ENCODE data around the gene CHPF2. TPM values are rescaled to one million over a fixed set of nuclear protein-coding genes. Genes with fewer than 3 reads are reported as not detected.

CHPF2 gene
- total RNA-seq, 1 donor from 2014 or later: 25.0 TPM

DNA sequence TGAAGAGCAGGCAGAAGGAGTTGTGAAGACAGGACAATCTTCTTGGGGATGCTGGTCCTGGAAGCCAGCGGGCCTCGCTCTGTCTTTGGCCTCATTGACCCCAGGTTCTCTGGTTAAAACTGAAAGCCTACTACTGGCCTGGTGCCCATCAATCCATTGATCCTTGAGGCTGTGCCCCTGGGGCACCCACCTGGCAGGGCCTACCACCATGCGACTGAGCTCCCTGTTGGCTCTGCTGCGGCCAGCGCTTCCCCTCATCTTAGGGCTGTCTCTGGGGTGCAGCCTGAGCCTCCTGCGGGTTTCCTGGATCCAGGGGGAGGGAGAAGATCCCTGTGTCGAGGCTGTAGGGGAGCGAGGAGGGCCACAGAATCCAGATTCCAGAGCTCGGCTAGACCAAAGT is 1.5 kb downstream of the CHPF2 start:
- DNase-seq (ENCODE audit: low read depth) (no peak), FAIRE-seq (no peak)
- H3K27me3 ChIP-seq (ENCODE audit: control insufficient read depth, insufficient read depth, low read length): no peaks in the 10 kb centered on the region
- H3K4me3 ChIP-seq (ENCODE audit: low read depth, low read length): no peak overlapping the region
- TF ChIP-seq, protein P1, sequence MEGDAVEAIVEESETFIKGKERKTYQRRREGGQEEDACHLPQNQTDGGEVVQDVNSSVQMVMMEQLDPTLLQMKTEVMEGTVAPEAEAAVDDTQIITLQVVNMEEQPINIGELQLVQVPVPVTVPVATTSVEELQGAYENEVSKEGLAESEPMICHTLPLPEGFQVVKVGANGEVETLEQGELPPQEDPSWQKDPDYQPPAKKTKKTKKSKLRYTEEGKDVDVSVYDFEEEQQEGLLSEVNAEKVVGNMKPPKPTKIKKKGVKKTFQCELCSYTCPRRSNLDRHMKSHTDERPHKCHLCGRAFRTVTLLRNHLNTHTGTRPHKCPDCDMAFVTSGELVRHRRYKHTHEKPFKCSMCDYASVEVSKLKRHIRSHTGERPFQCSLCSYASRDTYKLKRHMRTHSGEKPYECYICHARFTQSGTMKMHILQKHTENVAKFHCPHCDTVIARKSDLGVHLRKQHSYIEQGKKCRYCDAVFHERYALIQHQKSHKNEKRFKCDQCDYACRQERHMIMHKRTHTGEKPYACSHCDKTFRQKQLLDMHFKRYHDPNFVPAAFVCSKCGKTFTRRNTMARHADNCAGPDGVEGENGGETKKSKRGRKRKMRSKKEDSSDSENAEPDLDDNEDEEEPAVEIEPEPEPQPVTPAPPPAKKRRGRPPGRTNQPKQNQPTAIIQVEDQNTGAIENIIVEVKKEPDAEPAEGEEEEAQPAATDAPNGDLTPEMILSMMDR (IDR thresholded peaks at IDR 0.05; ENCODE audit: insufficient read depth, low read length, severe bottlenecking): no peak
- peaks cover 16% of the 10 kb centered on the region for H3K36me3 ChIP-seq (ENCODE audit: control insufficient read depth, insufficient read depth, low read length)

DNA sequence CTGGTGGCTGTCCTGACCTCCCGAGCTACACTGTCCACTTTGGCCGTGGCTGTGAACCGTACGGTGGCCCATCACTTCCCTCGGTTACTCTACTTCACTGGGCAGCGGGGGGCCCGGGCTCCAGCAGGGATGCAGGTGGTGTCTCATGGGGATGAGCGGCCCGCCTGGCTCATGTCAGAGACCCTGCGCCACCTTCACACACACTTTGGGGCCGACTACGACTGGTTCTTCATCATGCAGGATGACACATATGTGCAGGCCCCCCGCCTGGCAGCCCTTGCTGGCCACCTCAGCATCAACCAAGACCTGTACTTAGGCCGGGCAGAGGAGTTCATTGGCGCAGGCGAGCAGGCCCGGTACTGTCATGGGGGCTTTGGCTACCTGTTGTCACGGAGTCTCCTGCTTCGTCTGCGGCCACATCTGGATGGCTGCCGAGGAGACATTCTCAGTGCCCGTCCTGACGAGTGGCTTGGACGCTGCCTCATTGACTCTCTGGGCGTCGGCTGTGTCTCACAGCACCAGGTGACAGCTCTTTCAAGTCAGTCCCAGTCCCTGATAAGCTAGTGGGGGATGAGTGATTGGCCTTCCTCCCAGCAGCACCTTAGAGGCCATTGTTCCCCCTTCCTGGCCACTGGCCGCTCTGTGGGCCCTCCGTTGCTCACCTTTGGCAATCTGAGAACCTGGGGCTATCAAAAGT is 3.0 kb downstream of the CHPF2 start:
- H3K36me3 ChIP-seq (ENCODE audit: control insufficient read depth, insufficient read depth, low read length): peaks cover 19% of the 10 kb centered on the region
- no peaks in the 10 kb centered on the region for H3K27me3 ChIP-seq (ENCODE audit: control insufficient read depth, insufficient read depth, low read length)
- H3K4me3 ChIP-seq (ENCODE audit: low read depth, low read length): no peak overlapping the region
- FAIRE-seq: no peak
- DNase-seq (ENCODE audit: low read depth): no peak
- TF ChIP-seq, protein P1 (IDR thresholded peaks at IDR 0.05; ENCODE audit: insufficient read depth, low read length, severe bottlenecking): no peak

DNA sequence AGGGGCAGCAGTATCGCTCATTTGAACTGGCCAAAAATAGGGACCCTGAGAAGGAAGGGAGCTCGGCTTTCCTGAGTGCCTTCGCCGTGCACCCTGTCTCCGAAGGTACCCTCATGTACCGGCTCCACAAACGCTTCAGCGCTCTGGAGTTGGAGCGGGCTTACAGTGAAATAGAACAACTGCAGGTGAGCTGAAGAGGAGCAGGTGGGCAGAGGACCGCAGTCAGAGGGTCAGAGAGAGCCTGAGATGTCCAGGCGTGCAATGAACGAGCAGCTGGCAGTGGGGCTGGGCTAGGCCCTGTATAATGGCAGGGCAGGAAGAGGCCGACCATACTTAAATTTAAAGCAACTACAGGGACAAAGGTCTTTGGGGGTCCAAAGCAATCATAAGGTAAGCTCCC is 4.1 kb downstream of the CHPF2 start:
- H3K4me3 ChIP-seq (ENCODE audit: low read depth, low read length): no peak overlapping the region
- no peak for DNase-seq (ENCODE audit: low read depth)
- FAIRE-seq: no peak
- peaks cover 21% of the 10 kb centered on the region for H3K36me3 ChIP-seq (ENCODE audit: control insufficient read depth, insufficient read depth, low read length)
- TF ChIP-seq, protein P1 (IDR thresholded peaks at IDR 0.05; ENCODE audit: insufficient read depth, low read length, severe bottlenecking): no peak
- no peaks in the 10 kb centered on the region for H3K27me3 ChIP-seq (ENCODE audit: control insufficient read depth, insufficient read depth, low read length)

DNA sequence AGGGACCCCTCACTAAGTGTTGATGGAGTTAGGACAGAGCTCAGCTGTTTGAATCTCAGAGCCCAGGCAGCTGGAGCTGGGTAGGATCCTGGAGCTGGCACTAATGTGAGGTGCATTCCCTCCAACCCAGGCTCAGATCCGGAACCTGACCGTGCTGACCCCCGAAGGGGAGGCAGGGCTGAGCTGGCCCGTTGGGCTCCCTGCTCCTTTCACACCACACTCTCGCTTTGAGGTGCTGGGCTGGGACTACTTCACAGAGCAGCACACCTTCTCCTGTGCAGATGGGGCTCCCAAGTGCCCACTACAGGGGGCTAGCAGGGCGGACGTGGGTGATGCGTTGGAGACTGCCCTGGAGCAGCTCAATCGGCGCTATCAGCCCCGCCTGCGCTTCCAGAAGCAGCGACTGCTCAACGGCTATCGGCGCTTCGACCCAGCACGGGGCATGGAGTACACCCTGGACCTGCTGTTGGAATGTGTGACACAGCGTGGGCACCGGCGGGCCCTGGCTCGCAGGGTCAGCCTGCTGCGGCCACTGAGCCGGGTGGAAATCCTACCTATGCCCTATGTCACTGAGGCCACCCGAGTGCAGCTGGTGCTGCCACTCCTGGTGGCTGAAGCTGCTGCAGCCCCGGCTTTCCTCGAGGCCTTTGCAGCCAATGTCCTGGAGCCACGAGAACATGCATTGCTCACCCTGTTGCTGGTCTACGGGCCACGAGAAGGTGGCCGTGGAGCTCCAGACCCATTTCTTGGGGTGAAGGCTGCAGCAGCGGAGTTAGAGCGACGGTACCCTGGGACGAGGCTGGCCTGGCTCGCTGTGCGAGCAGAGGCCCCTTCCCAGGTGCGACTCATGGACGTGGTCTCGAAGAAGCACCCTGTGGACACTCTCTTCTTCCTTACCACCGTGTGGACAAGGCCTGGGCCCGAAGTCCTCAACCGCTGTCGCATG is 5.2 kb downstream of the CHPF2 start:
- Histone ChIP-seq H3K27me3 (ENCODE audit: control insufficient read depth, insufficient read depth, low read length) (no peaks in the 10 kb centered on the region), H3K4me3 (ENCODE audit: low read depth, low read length) (no peak overlapping the region), H3K36me3 (ENCODE audit: control insufficient read depth, insufficient read depth, low read length) (peaks cover 23% of the 10 kb centered on the region)
- DNase-seq (ENCODE audit: low read depth) (no peak), FAIRE-seq (no peak)
- TF ChIP-seq, protein P1 (IDR thresholded peaks at IDR 0.05; ENCODE audit: insufficient read depth, low read length, severe bottlenecking): no peak

DNA sequence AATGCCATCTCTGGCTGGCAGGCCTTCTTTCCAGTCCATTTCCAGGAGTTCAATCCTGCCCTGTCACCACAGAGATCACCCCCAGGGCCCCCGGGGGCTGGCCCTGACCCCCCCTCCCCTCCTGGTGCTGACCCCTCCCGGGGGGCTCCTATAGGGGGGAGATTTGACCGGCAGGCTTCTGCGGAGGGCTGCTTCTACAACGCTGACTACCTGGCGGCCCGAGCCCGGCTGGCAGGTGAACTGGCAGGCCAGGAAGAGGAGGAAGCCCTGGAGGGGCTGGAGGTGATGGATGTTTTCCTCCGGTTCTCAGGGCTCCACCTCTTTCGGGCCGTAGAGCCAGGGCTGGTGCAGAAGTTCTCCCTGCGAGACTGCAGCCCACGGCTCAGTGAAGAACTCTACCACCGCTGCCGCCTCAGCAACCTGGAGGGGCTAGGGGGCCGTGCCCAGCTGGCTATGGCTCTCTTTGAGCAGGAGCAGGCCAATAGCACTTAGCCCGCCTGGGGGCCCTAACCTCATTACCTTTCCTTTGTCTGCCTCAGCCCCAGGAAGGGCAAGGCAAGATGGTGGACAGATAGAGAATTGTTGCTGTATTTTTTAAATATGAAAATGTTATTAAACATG is 6.0 kb downstream of the CHPF2 start:
- H3K27me3 ChIP-seq (ENCODE audit: control insufficient read depth, insufficient read depth, low read length): no peaks in the 10 kb centered on the region
- DNase-seq (ENCODE audit: low read depth): no peak
- H3K36me3 ChIP-seq (ENCODE audit: control insufficient read depth, insufficient read depth, low read length): peaks cover 23% of the 10 kb centered on the region
- TF ChIP-seq, protein P1 (IDR thresholded peaks at IDR 0.05; ENCODE audit: insufficient read depth, low read length, severe bottlenecking): no peak
- FAIRE-seq: no peak
- H3K4me3 ChIP-seq (ENCODE audit: low read depth, low read length): no peak overlapping the region

Measured in bronchial epithelial cell (primary cell).